Measurements from ENCODE around the gene EHF.

EHF gene

GRCh38 chr11:34642001-34642554, 21.2 kb downstream of the EHF start:
- peaks cover 14% of the 10 kb centered on the region for H3K36me3 ChIP-seq (ENCODE audit: control insufficient read depth, insufficient read depth, low read length)
- H3K9me3 ChIP-seq (ENCODE audit: control insufficient read depth, low read length) = no peaks in the 10 kb centered on the region
- H3K9ac ChIP-seq (ENCODE audit: low read length) = peak overlapping the region; percentile 40
- peaks cover 85% of the 10 kb centered on the region for H3K4me1 ChIP-seq (ENCODE audit: control insufficient read depth, insufficient read depth, low read length)
- H3K27me3 ChIP-seq (ENCODE audit: control insufficient read depth, insufficient read depth, low read length) = no peaks in the 10 kb centered on the region
- no peak overlapping the region for H3K4me3 ChIP-seq (ENCODE audit: low read length)

GRCh38 chr11:34642873-34643272, 22.0 kb downstream of the EHF start:
- Histone ChIP-seq H3K9me3 (ENCODE audit: control insufficient read depth, low read length) (no peaks in the 10 kb centered on the region), H3K36me3 (ENCODE audit: control insufficient read depth, insufficient read depth, low read length) (peaks cover 19% of the 10 kb centered on the region), H3K27me3 (ENCODE audit: control insufficient read depth, insufficient read depth, low read length) (no peaks in the 10 kb centered on the region), H3K4me1 (ENCODE audit: control insufficient read depth, insufficient read depth, low read length) (peaks cover 81% of the 10 kb centered on the region), H3K9ac (ENCODE audit: low read length) (peak overlapping the region; percentile 30), H3K4me3 (ENCODE audit: low read length) (no peak overlapping the region)

- H3K4me1 ChIP-seq (ENCODE audit: control insufficient read depth, insufficient read depth, low read length) = peaks cover 77% of the 10 kb centered on the region
- no peaks in the 10 kb centered on the region for H3K9me3 ChIP-seq (ENCODE audit: control insufficient read depth, low read length)
- H3K36me3 ChIP-seq (ENCODE audit: control insufficient read depth, insufficient read depth, low read length) = peaks cover 19% of the 10 kb centered on the region
- no peak overlapping the region for H3K4me3 ChIP-seq (ENCODE audit: low read length)
- no peaks in the 10 kb centered on the region for H3K27me3 ChIP-seq (ENCODE audit: control insufficient read depth, insufficient read depth, low read length)
- H3K9ac ChIP-seq (ENCODE audit: low read length) = no peak overlapping the region
These were observed 22.4 kb downstream of the EHF start for GRCh38 chr11:34643311-34643710.

- H3K27me3 ChIP-seq (ENCODE audit: control insufficient read depth, insufficient read depth, low read length) = no peaks in the 10 kb centered on the region
- no peak overlapping the region for H3K4me3 ChIP-seq (ENCODE audit: low read length)
- H3K9me3 ChIP-seq (ENCODE audit: control insufficient read depth, low read length) = no peaks in the 10 kb centered on the region
- no peak overlapping the region for H3K9ac ChIP-seq (ENCODE audit: low read length)
- peaks cover 19% of the 10 kb centered on the region for H3K36me3 ChIP-seq (ENCODE audit: control insufficient read depth, insufficient read depth, low read length)
- peaks cover 76% of the 10 kb centered on the region for H3K4me1 ChIP-seq (ENCODE audit: control insufficient read depth, insufficient read depth, low read length)
These were observed 23.0 kb downstream of the EHF start for GRCh38 chr11:34643846-34644245.

- Histone ChIP-seq H3K36me3 (ENCODE audit: control insufficient read depth, insufficient read depth, low read length) (peaks cover 19% of the 10 kb centered on the region), H3K9ac (ENCODE audit: low read length) (no peak overlapping the region), H3K4me1 (ENCODE audit: control insufficient read depth, insufficient read depth, low read length) (peaks cover 72% of the 10 kb centered on the region), H3K4me3 (ENCODE audit: low read length) (no peak overlapping the region), H3K9me3 (ENCODE audit: control insufficient read depth, low read length) (no peaks in the 10 kb centered on the region), H3K27me3 (ENCODE audit: control insufficient read depth, insufficient read depth, low read length) (no peaks in the 10 kb centered on the region)
These were observed 23.9 kb downstream of the EHF start for GRCh38 chr11:34644669-34645406.

- H3K36me3 ChIP-seq (ENCODE audit: control insufficient read depth, insufficient read depth, low read length) = peaks cover 19% of the 10 kb centered on the region
- H3K9me3 ChIP-seq (ENCODE audit: control insufficient read depth, low read length) = no peaks in the 10 kb centered on the region
- no peak overlapping the region for H3K4me3 ChIP-seq (ENCODE audit: low read length)
- H3K27me3 ChIP-seq (ENCODE audit: control insufficient read depth, insufficient read depth, low read length) = no peaks in the 10 kb centered on the region
- H3K9ac ChIP-seq (ENCODE audit: low read length) = no peak overlapping the region
- H3K4me1 ChIP-seq (ENCODE audit: control insufficient read depth, insufficient read depth, low read length) = peaks cover 73% of the 10 kb centered on the region
These were observed 25.5 kb downstream of the EHF start for GRCh38 chr11:34646431-34646830.

- H3K9ac ChIP-seq (ENCODE audit: low read length) = no peak overlapping the region
- peaks cover 73% of the 10 kb centered on the region for H3K4me1 ChIP-seq (ENCODE audit: control insufficient read depth, insufficient read depth, low read length)
- H3K9me3 ChIP-seq (ENCODE audit: control insufficient read depth, low read length) = no peaks in the 10 kb centered on the region
- H3K36me3 ChIP-seq (ENCODE audit: control insufficient read depth, insufficient read depth, low read length) = peaks cover 19% of the 10 kb centered on the region
- H3K27me3 ChIP-seq (ENCODE audit: control insufficient read depth, insufficient read depth, low read length) = no peaks in the 10 kb centered on the region
- no peak overlapping the region for H3K4me3 ChIP-seq (ENCODE audit: low read length)
These were observed 26.2 kb downstream of the EHF start for GRCh38 chr11:34647131-34647530.

GRCh38 chr11:34647532-34647931, 26.6 kb downstream of the EHF start:
- H3K4me3 ChIP-seq (ENCODE audit: low read length) = no peak overlapping the region
- peaks cover 73% of the 10 kb centered on the region for H3K4me1 ChIP-seq (ENCODE audit: control insufficient read depth, insufficient read depth, low read length)
- no peaks in the 10 kb centered on the region for H3K27me3 ChIP-seq (ENCODE audit: control insufficient read depth, insufficient read depth, low read length)
- no peak overlapping the region for H3K9ac ChIP-seq (ENCODE audit: low read length)
- peaks cover 19% of the 10 kb centered on the region for H3K36me3 ChIP-seq (ENCODE audit: control insufficient read depth, insufficient read depth, low read length)
- H3K9me3 ChIP-seq (ENCODE audit: control insufficient read depth, low read length) = no peaks in the 10 kb centered on the region

- no peak overlapping the region for H3K9ac ChIP-seq (ENCODE audit: low read length)
- peaks cover 19% of the 10 kb centered on the region for H3K36me3 ChIP-seq (ENCODE audit: control insufficient read depth, insufficient read depth, low read length)
- no peak overlapping the region for H3K4me3 ChIP-seq (ENCODE audit: low read length)
- H3K27me3 ChIP-seq (ENCODE audit: control insufficient read depth, insufficient read depth, low read length) = no peaks in the 10 kb centered on the region
- H3K9me3 ChIP-seq (ENCODE audit: control insufficient read depth, low read length) = no peaks in the 10 kb centered on the region
- peaks cover 73% of the 10 kb centered on the region for H3K4me1 ChIP-seq (ENCODE audit: control insufficient read depth, insufficient read depth, low read length)
These were observed 27.1 kb downstream of the EHF start for GRCh38 chr11:34648036-34648435.

GRCh38 chr11:34649597-34649996, 28.7 kb downstream of the EHF start:
- Histone ChIP-seq H3K36me3 (ENCODE audit: control insufficient read depth, insufficient read depth, low read length) (peaks cover 19% of the 10 kb centered on the region), H3K4me1 (ENCODE audit: control insufficient read depth, insufficient read depth, low read length) (peaks cover 73% of the 10 kb centered on the region), H3K4me3 (ENCODE audit: low read length) (no peak overlapping the region), H3K27me3 (ENCODE audit: control insufficient read depth, insufficient read depth, low read length) (no peaks in the 10 kb centered on the region), H3K9me3 (ENCODE audit: control insufficient read depth, low read length) (no peaks in the 10 kb centered on the region), H3K9ac (ENCODE audit: low read length) (no peak overlapping the region)

GRCh38 chr11:34650528-34650927, 29.6 kb downstream of the EHF start:
- Histone ChIP-seq H3K9me3 (ENCODE audit: control insufficient read depth, low read length) (no peaks in the 10 kb centered on the region), H3K4me3 (ENCODE audit: low read length) (no peak overlapping the region), H3K36me3 (ENCODE audit: control insufficient read depth, insufficient read depth, low read length) (peaks cover 14% of the 10 kb centered on the region), H3K27me3 (ENCODE audit: control insufficient read depth, insufficient read depth, low read length) (no peaks in the 10 kb centered on the region), H3K9ac (ENCODE audit: low read length) (no peak overlapping the region), H3K4me1 (ENCODE audit: control insufficient read depth, insufficient read depth, low read length) (peaks cover 73% of the 10 kb centered on the region)

- Histone ChIP-seq H3K36me3 (ENCODE audit: control insufficient read depth, insufficient read depth, low read length) (peaks cover 8% of the 10 kb centered on the region), H3K4me1 (ENCODE audit: control insufficient read depth, insufficient read depth, low read length) (peaks cover 75% of the 10 kb centered on the region), H3K27me3 (ENCODE audit: control insufficient read depth, insufficient read depth, low read length) (no peaks in the 10 kb centered on the region)
These were observed 30.7 kb downstream of the EHF start for GRCh38 chr11:34651551-34651950.

More at GRCh38 chr11:34651551-34651950, 30.7 kb downstream of the EHF start:
- Histone ChIP-seq H3K9me3 (ENCODE audit: control insufficient read depth, low read length) (no peaks in the 10 kb centered on the region), H3K4me3 (ENCODE audit: low read length) (no peak overlapping the region), H3K9ac (ENCODE audit: low read length) (no peak overlapping the region)

Data from mucosa of stomach (tissue), 1 donor.